Kidney capillary endothelial cell (primary cell): ENCODE measurements around the gene OR13C4.
"Not testable (repeated sequence)": the region's sequence is repeated elsewhere in the genome, so short reads cannot be mapped to it uniquely, and the experiment has no call there.

Source experiments
- DNase-seq: peaks from one replicate; pipeline ENCODE4 v3.0.0-alpha.2; 2018; ENCODE audit warnings: low spot score

The OR13C4 gene

DNA sequence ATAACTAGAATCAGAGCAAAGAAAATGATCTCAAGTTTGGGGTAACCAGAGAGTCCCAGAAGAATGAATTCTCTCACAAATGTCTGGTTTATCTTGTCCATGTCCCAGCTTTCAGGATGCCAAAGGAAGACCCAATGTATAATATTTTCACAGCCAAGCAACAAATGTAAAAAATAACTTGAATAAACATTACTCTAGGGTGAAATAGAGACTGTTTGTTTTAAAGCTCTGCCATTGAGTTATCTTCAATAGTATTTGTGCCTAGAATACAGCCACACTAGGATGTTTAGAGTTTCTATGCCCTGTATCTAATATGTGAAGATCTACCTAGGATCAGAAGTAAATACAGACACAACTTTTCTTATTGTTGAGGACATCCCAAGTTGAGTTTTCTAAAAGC lies at the start of gene OR13C4:
TSS of gene OR13C4 (minus strand) at position 101 of the 400 bp plus-strand sequence. CDS start at position 101, 0 bp downstream.
- DNase-seq: no peak

DNA sequence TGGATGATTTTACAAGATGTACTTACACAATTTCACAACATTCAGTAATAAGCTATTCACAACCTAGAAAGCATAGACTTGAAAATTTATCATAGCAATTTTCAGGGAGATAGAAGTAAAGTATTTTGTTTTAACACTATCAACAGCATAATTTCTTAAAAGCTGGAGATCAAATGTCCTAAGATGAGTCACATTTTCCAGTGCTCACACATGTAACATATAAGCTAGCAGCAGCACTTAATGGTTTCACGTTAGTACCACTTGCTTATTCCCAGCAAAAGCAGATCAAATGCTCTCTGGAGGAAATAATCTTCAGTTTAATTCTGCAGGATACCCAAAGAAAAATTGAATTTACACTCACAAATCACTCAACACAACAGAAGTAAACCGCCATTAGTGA lies 48.4 kb upstream of the OR13C4 start:
- DNase-seq: no peak

DNA sequence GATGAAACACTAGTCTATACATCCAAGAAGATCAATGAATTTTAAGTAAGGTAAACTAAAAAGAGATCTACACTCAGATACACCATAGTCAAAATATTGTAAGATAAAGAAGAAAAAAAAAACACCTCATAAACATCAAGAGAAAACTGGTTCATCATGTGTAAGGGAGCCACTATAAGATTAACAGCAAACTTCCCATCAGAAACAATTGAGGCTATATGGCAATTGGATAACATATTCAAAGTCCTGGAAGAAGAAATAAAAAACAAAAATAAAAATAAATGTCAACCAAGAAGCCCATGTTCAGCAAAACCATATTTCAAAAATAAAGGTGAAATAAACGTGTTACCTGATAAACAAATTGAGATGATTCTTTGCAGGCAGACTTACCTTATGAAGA lies 45.6 kb upstream of the OR13C4 start:
- no peak for DNase-seq

DNA sequence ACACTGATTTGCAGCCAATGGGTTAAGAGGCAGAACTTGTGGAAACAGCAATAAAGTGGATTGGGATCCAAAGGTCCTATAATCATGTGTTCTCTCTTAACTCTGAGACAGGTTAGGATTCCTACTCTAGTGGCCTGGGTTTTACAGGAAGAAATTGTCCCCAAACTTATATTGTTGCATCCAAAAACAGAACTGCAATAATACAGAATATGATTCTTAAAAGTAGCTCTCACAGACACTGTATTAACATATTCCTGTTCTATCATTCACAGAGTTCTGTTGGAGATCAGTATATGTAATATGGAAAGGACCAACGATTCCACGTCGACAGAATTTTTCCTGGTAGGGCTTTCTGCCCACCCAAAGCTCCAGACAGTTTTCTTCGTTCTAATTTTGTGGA lies 41.9 kb upstream of the OR13C4 start, which contains the start of gene OR13C8:
TSS of gene OR13C8 (plus strand) at position 301 of the 400 bp plus-strand sequence. CDS start at position 301, 0 bp downstream.
- no peak for DNase-seq

DNA sequence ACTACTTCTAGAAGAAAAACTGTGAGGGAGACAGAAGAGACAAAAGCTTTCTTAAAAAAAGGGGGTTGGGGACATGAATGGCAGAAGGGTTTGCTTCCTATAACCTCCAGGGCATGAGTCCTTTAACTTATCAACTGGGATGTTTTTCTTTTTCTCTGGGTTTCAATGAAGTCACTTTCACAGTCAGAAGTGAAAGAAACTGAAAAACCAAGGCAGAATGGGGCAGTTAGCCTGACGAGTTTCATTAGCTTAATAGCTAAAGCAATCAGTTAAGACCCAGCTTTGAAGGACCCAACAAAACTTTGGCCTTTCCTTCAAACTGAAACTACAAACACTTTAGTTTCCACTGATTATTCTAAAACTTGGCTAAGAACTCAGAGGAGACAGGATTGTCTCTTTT lies 37.3 kb upstream of the OR13C4 start:
- DNase-seq: no peak

DNA sequence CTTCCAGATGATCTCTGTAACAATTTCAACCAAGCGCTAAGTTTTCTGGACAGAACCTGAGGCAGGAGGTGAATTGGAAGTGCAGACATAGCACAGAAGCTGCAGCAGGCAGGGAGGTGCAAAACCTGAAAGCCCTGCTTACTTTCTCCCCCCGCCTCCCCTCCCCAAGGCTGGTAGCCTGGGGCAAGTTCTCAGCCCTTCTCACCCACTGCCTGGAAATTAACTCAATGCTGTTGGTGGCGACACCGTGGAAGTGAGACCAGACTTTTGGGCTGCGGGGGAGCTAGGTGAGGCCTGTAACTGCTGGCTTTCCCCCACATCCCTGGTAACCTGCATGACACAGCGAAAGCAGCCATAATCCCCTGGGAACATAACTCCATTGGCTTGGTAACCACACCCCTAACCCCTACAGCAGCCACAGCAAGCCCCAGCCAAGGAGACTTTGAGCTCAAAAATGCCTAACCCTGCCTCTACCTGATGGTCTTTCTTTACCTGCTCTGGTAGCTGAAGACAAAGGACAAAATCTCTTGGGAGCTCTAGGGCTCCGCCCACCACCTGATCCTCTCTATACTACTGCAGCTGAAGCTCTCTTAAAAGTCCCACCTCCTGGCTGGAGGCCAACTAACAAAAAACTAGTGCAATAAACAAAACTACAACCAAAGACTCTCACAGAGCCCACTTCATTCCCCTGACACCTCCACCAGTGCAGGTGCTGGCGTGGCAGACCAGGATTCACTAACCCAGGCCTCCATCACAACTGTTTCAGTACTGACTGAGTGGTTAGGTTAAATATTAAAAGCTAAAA lies 30.0 kb upstream of the OR13C4 start:
- DNase-seq: no peak

DNA sequence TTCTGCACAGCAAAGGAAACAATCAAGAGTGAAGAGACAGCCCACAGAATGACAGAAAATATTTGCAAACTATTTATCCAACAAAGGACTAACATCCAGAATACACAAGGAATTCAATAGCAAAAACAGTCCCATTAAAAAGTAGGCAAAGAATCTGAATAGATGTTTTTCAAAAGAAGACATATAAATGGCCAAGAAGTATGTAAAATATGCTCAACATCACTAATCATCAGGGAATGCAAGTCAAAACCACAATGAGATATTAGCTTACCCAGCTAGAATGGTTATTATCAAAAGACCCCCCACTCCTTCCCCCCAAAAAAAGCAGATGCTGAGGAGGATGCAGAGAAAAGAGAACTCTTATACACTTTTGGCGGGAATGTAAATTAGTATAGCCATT lies 28.5 kb upstream of the OR13C4 start:
- DNase-seq: no peak

DNA sequence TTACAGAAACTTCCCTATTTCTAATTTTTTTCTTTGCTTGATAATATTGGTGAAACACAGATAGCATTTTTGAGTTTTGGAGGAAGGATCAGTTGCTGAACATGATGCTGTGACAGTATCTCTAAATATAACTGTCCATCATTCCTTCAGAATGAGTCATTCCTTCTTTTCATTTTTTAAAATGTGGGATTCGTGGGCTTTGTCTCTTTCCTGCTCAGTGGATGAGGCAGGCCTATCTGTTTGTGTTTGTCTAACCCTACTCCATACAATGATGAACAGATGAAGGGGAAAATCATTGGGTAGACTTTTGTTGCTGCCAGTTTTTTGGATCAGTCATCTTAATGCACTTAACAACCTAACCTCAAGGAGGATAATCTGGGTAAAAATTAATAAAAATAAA lies 26.3 kb upstream of the OR13C4 start:
- no peak for DNase-seq

DNA sequence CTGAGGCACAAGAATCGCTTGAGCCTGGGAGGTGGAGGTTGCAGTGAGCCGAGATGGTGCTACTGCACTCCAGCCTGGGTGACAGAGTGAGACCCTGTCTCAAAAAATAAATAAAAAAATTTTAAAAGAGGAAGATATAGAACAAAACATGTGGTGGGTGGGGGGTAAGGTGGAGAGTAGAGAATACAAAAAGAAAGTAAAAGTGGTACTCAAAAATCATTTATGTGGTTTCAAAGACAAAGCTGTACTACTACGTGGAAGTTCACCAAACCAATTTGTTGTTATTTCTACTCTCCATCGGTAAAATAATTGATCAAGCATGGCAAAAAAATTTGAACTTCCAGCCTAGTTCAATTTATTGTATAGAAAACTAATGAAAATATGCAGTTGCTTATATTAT lies 17.6 kb upstream of the OR13C4 start:
- DNase-seq: no peak

DNA sequence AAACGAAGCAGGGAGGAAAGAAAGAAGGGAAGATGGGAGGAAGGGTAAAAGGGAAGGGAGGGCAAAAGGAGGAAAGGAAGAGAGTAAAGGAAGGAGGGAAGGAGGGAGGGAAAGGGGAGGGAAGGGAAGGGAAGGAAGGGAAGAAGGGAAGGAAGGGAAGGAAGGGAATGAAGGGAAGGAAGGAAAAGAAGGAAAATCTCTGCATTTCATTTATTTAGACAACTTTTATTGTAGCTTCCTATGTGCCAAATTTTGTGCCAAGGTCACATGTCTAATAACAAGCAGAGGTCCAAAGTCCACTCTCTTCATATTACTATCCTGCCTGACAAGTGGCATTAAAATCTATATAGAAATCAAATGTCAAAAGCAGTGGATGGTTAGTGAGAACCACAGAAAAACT lies 12.3 kb upstream of the OR13C4 start:
- DNase-seq: no peak

DNA sequence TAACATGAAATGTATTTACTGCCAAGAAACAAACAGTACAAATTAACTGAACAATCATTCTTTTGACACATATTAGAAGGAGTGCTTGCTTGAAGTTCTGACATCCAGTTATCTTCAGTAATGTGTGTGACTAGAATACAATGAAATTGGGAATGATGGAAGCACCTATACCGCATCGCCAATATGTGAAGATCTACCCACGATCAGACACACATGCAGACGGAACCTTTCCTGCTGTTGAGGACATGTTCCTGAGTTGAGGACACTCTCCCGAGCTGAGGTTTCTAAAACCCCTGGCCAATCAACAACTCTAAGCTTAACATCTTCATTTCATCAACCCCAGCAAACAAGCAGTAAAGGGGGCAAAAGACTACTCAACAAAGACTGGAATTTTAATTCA lies 9.7 kb upstream of the OR13C4 start, which contains the start of gene OR13C3:
TSS of gene OR13C3 (minus strand) at position 101 of the 400 bp plus-strand sequence. CDS start 133 bp downstream, outside the sequence.
- DNase-seq: no peak

DNA sequence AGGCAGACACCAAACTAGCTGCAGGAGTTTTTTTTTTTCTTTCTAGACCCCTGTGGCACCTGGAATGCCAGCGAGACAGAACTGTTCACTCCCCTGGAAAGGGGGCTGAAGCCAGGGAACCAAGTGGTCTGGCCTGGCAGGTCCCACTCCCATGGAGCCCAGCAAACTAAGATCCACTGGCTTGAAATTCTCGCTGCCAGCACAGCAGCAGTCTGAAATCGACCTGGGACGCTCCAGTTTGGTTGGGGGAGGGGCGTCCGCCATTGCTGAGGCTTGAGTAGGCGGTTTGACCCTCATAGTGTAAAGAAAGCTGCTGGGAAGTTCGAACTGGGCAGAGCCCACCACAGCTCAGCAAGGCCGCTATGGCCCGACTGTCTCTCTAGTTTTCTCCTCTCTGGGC lies 6.8 kb downstream of the OR13C4 start:
- DNase-seq: not testable (repeated sequence)

DNA sequence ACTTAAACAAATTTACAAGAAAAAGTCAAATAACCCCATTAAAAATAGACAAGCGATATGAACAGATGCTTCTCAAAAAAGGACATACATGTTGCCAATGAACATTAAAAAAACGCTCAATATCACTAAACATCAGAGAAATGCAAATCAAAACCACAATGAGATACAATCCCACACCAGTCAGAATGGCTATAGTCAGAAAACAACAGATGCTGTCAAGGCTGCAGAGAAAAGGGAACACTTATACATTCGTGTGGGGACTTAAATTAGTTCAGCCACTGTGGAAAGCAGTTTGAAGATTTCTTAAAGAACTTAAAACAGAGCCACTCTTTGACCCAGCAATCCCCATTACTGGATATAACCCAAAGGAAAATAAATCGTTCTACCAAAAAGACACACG lies 12.1 kb downstream of the OR13C4 start:
- DNase-seq: no peak

DNA sequence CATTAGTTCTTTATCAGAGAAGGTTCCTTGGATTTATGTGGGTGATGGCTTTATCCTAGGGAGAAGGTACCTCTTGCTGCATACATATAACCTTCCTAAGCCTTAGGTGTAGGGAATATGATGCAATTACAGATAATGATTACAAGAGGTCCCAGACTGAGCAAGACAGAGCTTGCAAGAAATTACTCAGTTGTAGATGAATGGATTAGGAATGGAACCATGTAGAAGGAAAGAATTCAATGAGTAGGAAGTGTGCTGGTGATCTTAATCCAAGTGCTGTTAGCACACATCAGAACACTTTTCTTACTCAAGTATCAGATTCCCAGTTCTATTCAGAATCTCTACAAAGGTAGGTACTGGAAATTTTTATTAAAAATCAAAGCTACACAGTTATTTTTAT lies 20.4 kb downstream of the OR13C4 start:
- DNase-seq: no peak

DNA sequence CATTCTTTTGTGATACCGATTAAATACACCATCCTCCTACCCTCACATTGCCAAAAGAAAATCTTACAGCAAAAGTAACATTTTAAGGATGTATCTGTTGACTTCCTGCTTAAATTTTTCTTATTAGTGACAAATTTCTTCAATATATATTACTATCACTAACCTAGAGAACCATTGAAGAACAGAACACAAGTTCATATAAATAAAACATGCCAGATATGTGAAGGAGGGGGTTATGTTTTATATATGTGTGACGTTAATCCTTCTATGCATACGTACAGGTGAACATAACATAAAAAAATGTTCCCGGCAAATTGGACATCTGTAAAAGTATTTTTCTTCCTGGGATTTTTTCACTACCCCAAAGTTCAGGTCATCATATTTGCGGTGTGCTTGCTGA lies 23.0 kb downstream of the OR13C4 start, which contains the start of gene OR13F1:
TSS of gene OR13F1 (plus strand) at position 301 of the 400 bp plus-strand sequence. CDS start at position 301, 0 bp downstream.
- no peak for DNase-seq

DNA sequence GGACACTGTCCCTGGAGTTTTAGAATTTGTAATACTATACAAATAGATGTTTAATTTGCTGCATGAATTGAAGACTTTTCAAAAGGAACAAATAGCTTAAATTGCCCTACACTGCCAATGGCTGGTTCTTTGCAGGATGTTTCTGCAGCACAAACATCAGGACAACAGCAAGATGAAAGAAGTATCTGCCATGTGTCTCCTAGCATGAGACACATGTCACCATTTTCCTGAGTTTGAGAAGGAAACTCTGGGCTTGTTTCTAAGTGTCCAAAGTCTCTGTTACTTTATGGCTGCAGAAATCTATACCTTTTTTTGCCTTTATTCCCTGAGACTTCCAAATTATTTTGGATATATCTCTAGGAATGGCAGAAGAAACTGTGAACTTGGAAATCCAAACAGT lies 23.6 kb downstream of the OR13C4 start:
- no peak for DNase-seq

DNA sequence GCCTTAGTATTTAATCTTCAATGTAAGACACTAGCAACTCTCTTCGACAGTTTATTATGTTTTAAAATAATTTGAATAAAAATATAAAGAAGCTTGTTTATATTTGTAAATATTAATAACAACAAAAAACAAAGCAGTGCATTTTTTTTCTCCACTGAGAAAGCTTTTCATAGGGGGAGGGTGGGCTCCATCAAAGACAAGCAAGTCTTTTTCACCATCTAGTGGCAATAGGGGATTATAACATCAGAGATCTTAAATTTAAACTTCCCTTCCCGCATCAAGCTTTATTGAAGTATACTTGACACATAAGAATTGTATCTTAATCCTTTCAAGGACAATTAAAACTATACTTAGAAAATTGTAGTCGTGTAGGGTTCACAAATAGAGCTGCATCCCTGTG lies 32.2 kb downstream of the OR13C4 start:
- DNase-seq: no peak

DNA sequence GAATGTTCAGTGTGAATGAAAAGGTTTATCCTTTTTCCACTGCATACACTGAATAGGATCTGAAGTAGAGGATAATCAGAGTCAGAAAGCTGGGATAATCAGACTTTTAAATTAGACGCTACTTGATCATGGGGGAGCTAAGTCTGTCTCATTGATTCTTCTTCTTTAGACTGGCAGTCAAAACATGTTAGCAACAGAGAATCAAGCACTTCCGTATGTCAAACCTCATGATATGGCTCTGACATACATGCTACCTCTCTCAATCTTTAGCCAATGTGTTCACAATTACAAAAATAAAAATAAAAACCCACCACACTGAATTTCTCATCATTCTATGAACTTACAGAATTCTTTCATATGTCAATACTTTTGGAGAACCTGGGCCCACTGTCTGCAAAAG lies 42.0 kb downstream of the OR13C4 start:
- DNase-seq: no peak

DNA sequence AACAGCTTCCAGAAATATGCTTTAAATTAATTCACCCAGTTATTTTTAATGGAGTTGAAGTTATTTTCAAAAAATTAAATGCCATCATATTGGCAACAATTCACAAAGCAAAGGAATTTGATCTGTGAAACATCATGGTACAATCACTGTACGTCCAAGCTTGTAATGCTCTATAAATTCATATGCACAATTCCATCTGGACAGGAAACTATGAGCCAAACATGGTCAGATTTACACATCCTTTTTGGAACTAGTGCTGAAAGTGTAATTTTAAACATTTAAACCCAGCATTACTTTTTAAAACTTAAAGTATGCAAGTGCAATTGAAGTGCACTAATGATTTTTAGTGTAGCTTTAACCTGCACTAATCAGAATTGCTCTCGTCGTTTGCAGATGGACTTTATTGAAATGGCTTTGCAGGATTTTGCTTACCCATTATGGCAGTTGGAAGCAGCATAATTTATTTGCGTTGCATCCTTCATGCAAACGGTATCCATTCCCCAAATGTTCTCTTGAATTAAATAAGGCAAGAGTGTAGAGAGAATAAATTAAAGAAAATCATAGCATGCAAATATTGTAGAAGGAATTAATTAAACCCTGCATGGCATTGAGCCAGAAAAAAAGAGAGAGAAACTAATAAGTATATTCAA lies 44.0 kb downstream of the OR13C4 start:
- DNase-seq: no peak
